Measurements from ENCODE around the gene APOL6.

Gene APOL6

DNA sequence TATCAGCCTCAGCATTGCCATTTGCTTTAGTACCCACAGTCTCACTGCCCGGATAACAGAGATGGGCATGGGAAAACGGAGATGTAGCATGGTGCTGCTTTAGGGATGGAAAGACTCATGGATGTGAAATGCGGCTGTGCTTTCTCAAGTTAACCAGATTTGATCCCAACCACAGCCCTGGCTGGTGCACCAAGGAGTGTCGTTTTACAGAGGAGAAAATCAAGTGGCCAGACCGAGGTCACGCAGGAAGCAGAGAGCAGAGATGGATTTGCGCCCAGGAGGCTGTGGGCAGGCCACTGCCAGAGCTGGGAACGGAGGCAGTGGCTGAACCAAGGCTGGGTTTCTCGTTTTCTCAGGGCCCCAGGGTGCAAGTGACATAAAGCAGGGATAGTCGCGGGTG lies 40.2 kb upstream of the APOL6 start:
- Histone ChIP-seq H3K9me2 (replicated peaks; ENCODE audit: insufficient read depth, low read length) (no peaks in the 10 kb centered on the region), H3K4me3 (ENCODE audit: low read length) (no peak overlapping the region), H4K20me1 (ENCODE audit: insufficient read depth, low read length) (no peaks in the 10 kb centered on the region), H3K27ac (ENCODE audit: low read length) (no peak overlapping the region), H3K27me3 (replicated peaks; ENCODE audit: insufficient read depth, low read length) (0 out of 2 replicates have a peak, but pooled peaks cover 4% of the 10 kb centered on the region), H3K36me3 (replicated peaks; ENCODE audit: insufficient read depth, low read length) (no peaks in the 10 kb centered on the region), H3K79me2 (ENCODE audit: low read length) (no peaks in the 10 kb centered on the region), H3K9ac (ENCODE audit: low read length) (no peak overlapping the region), H3F3A (ENCODE audit: insufficient read depth, low read length) (peaks cover 3% of the 10 kb centered on the region; the same call in 1 of the 2 replicates), H3K4me2 (ENCODE audit: low read depth, low read length) (no peak overlapping the region), H3K4me1 (ENCODE audit: low read length) (peaks cover 14% of the 10 kb centered on the region), H2AFZ (ENCODE audit: low read length) (no peak overlapping the region), H3K9me3 (replicated peaks; ENCODE audit: insufficient read depth, low read length) (no peaks in the 10 kb centered on the region)
- TF ChIP-seq EZH2phosphoT487 (IDR thresholded peaks at IDR 0.05; ENCODE audit: low read length) (no peak), EZH2 (optimal IDR thresholded peaks at IDR 0.05; ENCODE audit: low read depth, low read length) (no peak), CTCF (IDR thresholded peaks at IDR 0.05; ENCODE audit: low read length) (no peak)
- DNase-seq, result no peak

GRCh38 chr22:35609261-35609660 lies 39.0 kb upstream of the APOL6 start:
- H3K27me3 ChIP-seq (replicated peaks; ENCODE audit: insufficient read depth, low read length), result 0 out of 2 replicates have a peak, but pooled peaks cover 4% of the 10 kb centered on the region
- no peaks in the 10 kb centered on the region for H3K79me2 ChIP-seq (ENCODE audit: low read length)
- no peak for DNase-seq
- no peaks in the 10 kb centered on the region for H3K9me3 ChIP-seq (replicated peaks; ENCODE audit: insufficient read depth, low read length)
- TF ChIP-seq EZH2phosphoT487 (IDR thresholded peaks at IDR 0.05; ENCODE audit: low read length) (no peak), CTCF (IDR thresholded peaks at IDR 0.05; ENCODE audit: low read length) (no peak), EZH2 (optimal IDR thresholded peaks at IDR 0.05; ENCODE audit: low read depth, low read length) (no peak)
- peaks cover 3% of the 10 kb centered on the region; the same call in 1 of the 2 replicates for H3F3A ChIP-seq (ENCODE audit: insufficient read depth, low read length)
- H3K36me3 ChIP-seq (replicated peaks; ENCODE audit: insufficient read depth, low read length), result no peaks in the 10 kb centered on the region
- H3K4me1 ChIP-seq (ENCODE audit: low read length), result peaks cover 14% of the 10 kb centered on the region
- H4K20me1 ChIP-seq (ENCODE audit: insufficient read depth, low read length), result no peaks in the 10 kb centered on the region
- no peak overlapping the region for H3K4me3 ChIP-seq (ENCODE audit: low read length)
- no peak overlapping the region for H3K4me2 ChIP-seq (ENCODE audit: low read depth, low read length)
- no peak overlapping the region for H3K27ac ChIP-seq (ENCODE audit: low read length)
- no peak overlapping the region for H2AFZ ChIP-seq (ENCODE audit: low read length)
- no peaks in the 10 kb centered on the region for H3K9me2 ChIP-seq (replicated peaks; ENCODE audit: insufficient read depth, low read length)
- no peak overlapping the region for H3K9ac ChIP-seq (ENCODE audit: low read length)

DNA sequence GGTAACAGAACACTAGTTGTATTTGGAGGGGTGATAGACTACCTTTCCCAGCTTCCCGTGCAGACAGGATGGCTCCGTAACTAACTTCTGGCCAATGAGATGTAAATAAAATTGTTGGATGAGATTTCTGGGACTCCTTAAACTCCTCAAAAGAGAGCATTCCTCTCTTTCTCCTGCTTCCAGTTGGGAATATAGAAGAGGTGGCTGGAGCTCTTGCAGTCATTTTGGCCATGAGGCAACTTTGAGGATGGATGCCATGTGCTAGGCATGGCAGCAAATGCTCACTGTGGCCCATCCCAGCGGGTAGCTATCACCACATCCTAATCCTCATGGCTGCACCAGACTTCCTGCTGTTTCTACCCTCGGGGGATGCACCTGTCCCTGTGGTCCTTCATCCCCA lies 38.5 kb upstream of the APOL6 start:
- Histone ChIP-seq H3K4me1 (ENCODE audit: low read length) (peaks cover 14% of the 10 kb centered on the region), H3K27ac (ENCODE audit: low read length) (no peak overlapping the region), H3K79me2 (ENCODE audit: low read length) (no peaks in the 10 kb centered on the region), H3K27me3 (replicated peaks; ENCODE audit: insufficient read depth, low read length) (0 out of 2 replicates have a peak, but pooled peaks cover 4% of the 10 kb centered on the region), H3K4me2 (ENCODE audit: low read depth, low read length) (no peak overlapping the region), H4K20me1 (ENCODE audit: insufficient read depth, low read length) (no peaks in the 10 kb centered on the region), H3F3A (ENCODE audit: insufficient read depth, low read length) (peaks cover 3% of the 10 kb centered on the region; the same call in 1 of the 2 replicates), H2AFZ (ENCODE audit: low read length) (no peak overlapping the region), H3K36me3 (replicated peaks; ENCODE audit: insufficient read depth, low read length) (no peaks in the 10 kb centered on the region), H3K9me3 (replicated peaks; ENCODE audit: insufficient read depth, low read length) (no peaks in the 10 kb centered on the region), H3K4me3 (ENCODE audit: low read length) (no peak overlapping the region), H3K9ac (ENCODE audit: low read length) (no peak overlapping the region), H3K9me2 (replicated peaks; ENCODE audit: insufficient read depth, low read length) (no peaks in the 10 kb centered on the region)
- TF ChIP-seq EZH2 (optimal IDR thresholded peaks at IDR 0.05; ENCODE audit: low read depth, low read length), result no peak
- DNase-seq, result no peak

GRCh38 chr22:35610741-35611140 lies 37.5 kb upstream of the APOL6 start:
- Histone ChIP-seq H3K79me2 (ENCODE audit: low read length) (no peaks in the 10 kb centered on the region), H3F3A (ENCODE audit: insufficient read depth, low read length) (peaks cover 3% of the 10 kb centered on the region; the same call in 1 of the 2 replicates), H2AFZ (ENCODE audit: low read length) (no peak overlapping the region), H3K4me3 (ENCODE audit: low read length) (no peak overlapping the region), H3K9me2 (replicated peaks; ENCODE audit: insufficient read depth, low read length) (no peaks in the 10 kb centered on the region), H3K36me3 (replicated peaks; ENCODE audit: insufficient read depth, low read length) (no peaks in the 10 kb centered on the region), H3K9ac (ENCODE audit: low read length) (no peak overlapping the region), H3K9me3 (replicated peaks; ENCODE audit: insufficient read depth, low read length) (no peaks in the 10 kb centered on the region), H3K27me3 (replicated peaks; ENCODE audit: insufficient read depth, low read length) (no peaks in the 10 kb centered on the region), H3K4me2 (ENCODE audit: low read depth, low read length) (no peak overlapping the region), H3K27ac (ENCODE audit: low read length) (no peak overlapping the region), H3K4me1 (ENCODE audit: low read length) (peaks cover 14% of the 10 kb centered on the region), H4K20me1 (ENCODE audit: insufficient read depth, low read length) (no peaks in the 10 kb centered on the region)
- TF ChIP-seq EZH2phosphoT487 (IDR thresholded peaks at IDR 0.05; ENCODE audit: low read length) (no peak), CTCF (IDR thresholded peaks at IDR 0.05; ENCODE audit: low read length) (no peak), EZH2 (optimal IDR thresholded peaks at IDR 0.05; ENCODE audit: low read depth, low read length) (no peak)
- DNase-seq, result no peak
